ENCODE data around the gene ZNF410. TPM values are rescaled to one million over a fixed set of nuclear protein-coding genes. Genes with fewer than 3 reads are reported as not detected.
"Not testable (repeated sequence)": the region's sequence is repeated elsewhere in the genome, so short reads cannot be mapped to it uniquely, and the experiment has no call there.

ZNF410 gene
- total RNA-seq, 1 experiment from 2014 or later = 37.6 TPM

DNA sequence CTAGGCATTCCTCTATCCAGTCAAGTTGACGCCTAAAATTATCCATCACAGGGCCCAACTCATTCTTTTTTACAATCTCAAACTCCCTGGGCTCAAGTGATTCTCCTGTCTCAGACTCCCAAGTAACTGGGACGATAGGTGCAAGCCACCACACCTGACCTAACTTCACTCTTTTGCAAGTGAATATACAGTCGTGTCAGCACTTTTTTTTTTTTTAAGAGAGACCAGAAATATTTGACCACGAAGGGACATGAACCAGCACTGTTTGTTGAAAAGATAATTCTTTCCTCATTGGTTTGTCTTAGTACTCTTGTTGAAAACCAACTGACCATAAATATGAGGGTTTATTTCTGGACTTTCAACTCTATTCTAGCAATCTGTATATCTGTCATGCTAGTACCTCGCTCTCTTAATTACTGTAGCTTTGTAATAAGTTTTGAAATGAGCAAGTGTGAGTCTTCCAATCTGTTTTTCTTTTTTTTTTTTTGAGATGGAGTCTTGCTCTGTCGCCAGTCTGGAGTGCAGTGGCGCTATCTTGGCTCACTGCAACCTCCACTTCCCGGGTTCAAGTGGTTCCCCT is 21.0 kb upstream of the ZNF410 start:
- intact Hi-C loops (cut with micrococcal nuclease; ENCODE audit: unreplicated experiment) = no loop called here

DNA sequence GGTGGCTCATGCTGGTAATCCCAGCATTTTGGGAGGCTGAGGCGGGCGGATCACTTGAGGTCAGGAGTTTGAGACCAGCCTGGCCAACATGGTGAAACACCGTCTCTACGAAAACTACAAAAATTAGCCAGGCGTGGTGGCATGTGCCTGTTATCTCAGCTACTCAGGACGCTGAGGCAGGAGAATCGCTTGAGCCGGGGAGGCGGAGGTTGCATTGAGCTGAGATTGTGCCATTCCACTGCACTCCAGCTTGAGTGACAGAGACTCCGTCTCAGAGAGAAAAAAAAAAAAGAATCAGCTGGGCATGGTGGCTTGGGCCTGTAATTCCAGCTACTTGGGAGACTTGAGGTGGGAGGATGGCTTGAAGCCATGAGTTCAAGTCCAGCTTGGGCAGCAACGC is 16.9 kb upstream of the ZNF410 start:
- H3K4me3 Mint-ChIP-seq (ENCODE audit: low read depth, unreplicated experiment); H3K27ac Mint-ChIP-seq (ENCODE audit: unreplicated experiment); H3K27me3 Mint-ChIP-seq (ENCODE audit: unreplicated experiment); H3K4me1 Mint-ChIP-seq (ENCODE audit: low read depth, unreplicated experiment); H3K9me3 Mint-ChIP-seq (ENCODE audit: low read depth, unreplicated experiment); H3K36me3 Mint-ChIP-seq (ENCODE audit: insufficient read depth, unreplicated experiment); BruUV-seq (replicated peaks); DNase-seq: not testable (repeated sequence)
- CTCF ChIA-PET = interaction anchor here (0.6 to 0.7 kb wide), 2 partner anchors 12 to 1825 kb away, joined by 3 read pairs; no protein-coding TSS in a partner anchor
- intact Hi-C loops (cut with micrococcal nuclease; ENCODE audit: unreplicated experiment) = loop anchor here (2.0 kb wide), 1 partner anchor 237 kb away; no protein-coding TSS in a partner anchor

More for the DNA sequence above, 21.0 kb upstream of the ZNF410 start:
- H3K4me3 Mint-ChIP-seq (ENCODE audit: low read depth, unreplicated experiment) = no peak overlapping the region
- no peaks in the 10 kb centered on the region for H3K4me1 Mint-ChIP-seq (ENCODE audit: low read depth, unreplicated experiment)
- H3K27me3 Mint-ChIP-seq (ENCODE audit: unreplicated experiment) = no peaks in the 10 kb centered on the region
- no peak for DNase-seq
- no peaks in the 10 kb centered on the region for H3K36me3 Mint-ChIP-seq (ENCODE audit: insufficient read depth, unreplicated experiment)
- CTCF ChIA-PET = interaction anchor here (0.6 kb wide), 2 partner anchors 128 to 193 kb away, joined by 5 to 7 read pairs; no protein-coding TSS in a partner anchor
- H3K9me3 Mint-ChIP-seq (ENCODE audit: low read depth, unreplicated experiment) = no peaks in the 10 kb centered on the region
- no TSS peak for BruUV-seq (replicated peaks)
- H3K27ac Mint-ChIP-seq (ENCODE audit: unreplicated experiment) = no peak overlapping the region
- TF ChIP-seq, protein P1, sequence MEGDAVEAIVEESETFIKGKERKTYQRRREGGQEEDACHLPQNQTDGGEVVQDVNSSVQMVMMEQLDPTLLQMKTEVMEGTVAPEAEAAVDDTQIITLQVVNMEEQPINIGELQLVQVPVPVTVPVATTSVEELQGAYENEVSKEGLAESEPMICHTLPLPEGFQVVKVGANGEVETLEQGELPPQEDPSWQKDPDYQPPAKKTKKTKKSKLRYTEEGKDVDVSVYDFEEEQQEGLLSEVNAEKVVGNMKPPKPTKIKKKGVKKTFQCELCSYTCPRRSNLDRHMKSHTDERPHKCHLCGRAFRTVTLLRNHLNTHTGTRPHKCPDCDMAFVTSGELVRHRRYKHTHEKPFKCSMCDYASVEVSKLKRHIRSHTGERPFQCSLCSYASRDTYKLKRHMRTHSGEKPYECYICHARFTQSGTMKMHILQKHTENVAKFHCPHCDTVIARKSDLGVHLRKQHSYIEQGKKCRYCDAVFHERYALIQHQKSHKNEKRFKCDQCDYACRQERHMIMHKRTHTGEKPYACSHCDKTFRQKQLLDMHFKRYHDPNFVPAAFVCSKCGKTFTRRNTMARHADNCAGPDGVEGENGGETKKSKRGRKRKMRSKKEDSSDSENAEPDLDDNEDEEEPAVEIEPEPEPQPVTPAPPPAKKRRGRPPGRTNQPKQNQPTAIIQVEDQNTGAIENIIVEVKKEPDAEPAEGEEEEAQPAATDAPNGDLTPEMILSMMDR (IDR thresholded peaks at IDR 0.05; ENCODE audit: unreplicated experiment) = no peak

DNA sequence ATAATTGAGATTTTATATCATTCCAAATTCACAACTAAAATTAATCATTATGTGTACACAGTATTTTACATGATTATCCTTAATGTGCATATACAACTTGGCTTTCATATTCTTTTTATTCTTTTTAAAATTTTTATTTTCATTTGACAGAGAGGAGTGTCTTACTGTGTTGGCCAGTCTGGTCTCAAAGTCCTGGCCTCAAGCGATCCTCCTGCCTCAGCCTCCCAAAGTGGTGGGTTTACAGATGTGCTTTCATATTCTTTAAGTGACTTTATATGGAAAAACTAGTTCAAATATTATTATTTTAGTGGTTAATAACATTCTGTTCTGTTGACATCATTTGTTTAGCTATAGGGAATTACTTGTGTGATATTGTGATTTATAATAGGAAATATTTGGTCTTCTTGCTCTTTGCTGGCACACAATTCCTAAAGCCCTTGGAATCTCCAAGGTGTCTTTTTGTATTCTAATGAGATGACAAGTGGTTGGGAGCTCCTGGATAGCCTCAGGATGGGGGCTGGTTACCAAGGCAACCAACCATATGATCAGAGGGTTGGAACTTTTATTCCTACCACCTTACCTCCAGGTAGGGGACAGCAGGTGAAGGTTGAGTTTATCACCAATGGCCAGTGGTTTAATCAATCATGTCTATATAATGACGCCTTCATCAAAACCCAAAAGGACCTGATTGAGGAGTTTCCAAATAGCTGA is 16.0 kb upstream of the ZNF410 start:
- no peak overlapping the region for H3K4me3 Mint-ChIP-seq (ENCODE audit: low read depth, unreplicated experiment)
- H3K36me3 Mint-ChIP-seq (ENCODE audit: insufficient read depth, unreplicated experiment) = no peaks in the 10 kb centered on the region
- no peaks in the 10 kb centered on the region for H3K9me3 Mint-ChIP-seq (ENCODE audit: low read depth, unreplicated experiment)
- BruUV-seq (replicated peaks) = no TSS peak
- intact Hi-C loops (cut with micrococcal nuclease; ENCODE audit: unreplicated experiment) = no loop called here
- H3K27ac Mint-ChIP-seq (ENCODE audit: unreplicated experiment) = no peak overlapping the region
- TF ChIP-seq, protein P1 (IDR thresholded peaks at IDR 0.05; ENCODE audit: unreplicated experiment) = no peak
- DNase-seq = no peak
- H3K27me3 Mint-ChIP-seq (ENCODE audit: unreplicated experiment) = no peaks in the 10 kb centered on the region
- CTCF ChIA-PET = no interaction called here
- no peaks in the 10 kb centered on the region for H3K4me1 Mint-ChIP-seq (ENCODE audit: low read depth, unreplicated experiment)

DNA sequence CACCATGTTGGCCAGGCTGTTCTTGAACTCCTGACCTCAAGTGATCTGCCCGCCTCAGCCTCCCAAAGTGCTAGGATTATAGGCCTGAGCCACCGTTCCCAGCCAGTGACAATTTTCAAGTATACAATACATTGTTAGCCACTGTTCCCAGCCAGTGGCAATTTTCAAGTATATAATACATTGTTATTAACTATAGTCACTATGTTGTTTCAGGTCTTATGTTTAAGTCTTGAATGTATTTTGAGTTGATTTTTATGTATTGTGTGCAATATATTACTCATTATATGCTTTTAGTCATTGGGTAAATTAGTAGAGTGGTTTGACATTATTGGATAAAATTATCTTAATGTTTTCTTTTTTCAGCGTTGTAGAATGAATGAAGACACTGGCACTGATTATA is 13.0 kb upstream of the ZNF410 start:
- Mint-ChIP-seq H3K4me3 (ENCODE audit: low read depth, unreplicated experiment) (no peak overlapping the region), H3K4me1 (ENCODE audit: low read depth, unreplicated experiment) (no peaks in the 10 kb centered on the region), H3K9me3 (ENCODE audit: low read depth, unreplicated experiment) (no peaks in the 10 kb centered on the region), H3K27me3 (ENCODE audit: unreplicated experiment) (no peaks in the 10 kb centered on the region), H3K36me3 (ENCODE audit: insufficient read depth, unreplicated experiment) (no peaks in the 10 kb centered on the region), H3K27ac (ENCODE audit: unreplicated experiment) (no peak overlapping the region)
- CTCF ChIA-PET = no interaction called here
- no peak for DNase-seq
- intact Hi-C loops (cut with micrococcal nuclease; ENCODE audit: unreplicated experiment) = no loop called here
- BruUV-seq (replicated peaks) = no TSS peak
- TF ChIP-seq, protein P1 (IDR thresholded peaks at IDR 0.05; ENCODE audit: unreplicated experiment) = no peak

DNA sequence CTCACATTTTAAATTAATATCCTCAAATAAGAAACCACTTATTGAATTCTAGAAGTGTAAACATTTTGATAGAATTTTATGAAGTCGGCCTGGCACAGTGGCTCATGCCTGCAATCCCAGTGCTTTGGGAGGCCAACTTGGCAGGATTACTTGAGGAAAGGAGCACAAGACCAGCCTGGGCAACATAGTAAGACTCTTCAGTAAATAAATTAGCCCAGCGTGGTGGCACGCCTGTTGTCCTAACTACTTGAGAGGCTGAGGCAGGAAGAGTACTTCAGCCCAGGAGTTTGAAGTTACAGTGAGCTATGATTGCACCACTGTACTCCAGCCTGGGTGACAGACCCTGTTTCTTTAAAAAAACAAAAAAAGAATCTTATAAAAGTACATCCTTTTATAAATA is 8.9 kb upstream of the ZNF410 start:
- no peak overlapping the region for H3K4me3 Mint-ChIP-seq (ENCODE audit: low read depth, unreplicated experiment)
- H3K4me1 Mint-ChIP-seq (ENCODE audit: low read depth, unreplicated experiment) = no peaks in the 10 kb centered on the region
- BruUV-seq (replicated peaks) = no TSS peak
- DNase-seq = no peak
- no peaks in the 10 kb centered on the region for H3K27me3 Mint-ChIP-seq (ENCODE audit: unreplicated experiment)
- CTCF ChIA-PET = no interaction called here
- H3K9me3 Mint-ChIP-seq (ENCODE audit: low read depth, unreplicated experiment) = no peaks in the 10 kb centered on the region
- H3K27ac Mint-ChIP-seq (ENCODE audit: unreplicated experiment) = no peak overlapping the region
- intact Hi-C loops (cut with micrococcal nuclease; ENCODE audit: unreplicated experiment) = no loop called here
- TF ChIP-seq, protein P1 (IDR thresholded peaks at IDR 0.05; ENCODE audit: unreplicated experiment) = no peak
- no peaks in the 10 kb centered on the region for H3K36me3 Mint-ChIP-seq (ENCODE audit: insufficient read depth, unreplicated experiment)
